ENCODE measurements around the gene TNS3.

Gene TNS3

DNA sequence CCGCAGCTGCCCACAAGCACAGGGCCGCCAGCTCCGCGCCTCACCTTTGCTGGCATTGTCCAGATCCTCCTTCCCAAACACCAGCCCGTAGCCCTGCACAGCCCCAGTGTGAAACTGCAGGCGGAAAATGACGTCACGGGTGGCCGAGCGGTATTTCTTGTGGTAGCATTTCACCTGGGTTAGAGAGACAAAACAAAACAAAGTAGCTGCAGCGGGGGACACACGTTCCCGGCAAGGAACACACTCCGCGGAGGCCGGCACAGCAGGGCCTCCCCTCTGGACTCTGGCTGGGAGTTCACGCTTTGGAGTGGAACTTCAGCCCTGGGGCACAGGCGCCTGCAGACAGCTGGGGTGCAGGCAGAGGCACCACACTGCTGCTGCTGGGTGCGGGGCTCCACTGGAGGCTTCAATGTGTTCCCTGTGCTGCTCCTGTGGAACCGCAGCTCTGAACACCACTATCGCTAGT is 181.1 kb downstream of the TNS3 start:
- no peak for DNase-seq

GRCh38 chr7:47400001-47400400 is 181.9 kb downstream of the TNS3 start:
- no peak for DNase-seq

- DNase-seq = no peak
Measured at GRCh38 chr7:47394751-47395252, 187.1 kb downstream of the TNS3 start.

DNA sequence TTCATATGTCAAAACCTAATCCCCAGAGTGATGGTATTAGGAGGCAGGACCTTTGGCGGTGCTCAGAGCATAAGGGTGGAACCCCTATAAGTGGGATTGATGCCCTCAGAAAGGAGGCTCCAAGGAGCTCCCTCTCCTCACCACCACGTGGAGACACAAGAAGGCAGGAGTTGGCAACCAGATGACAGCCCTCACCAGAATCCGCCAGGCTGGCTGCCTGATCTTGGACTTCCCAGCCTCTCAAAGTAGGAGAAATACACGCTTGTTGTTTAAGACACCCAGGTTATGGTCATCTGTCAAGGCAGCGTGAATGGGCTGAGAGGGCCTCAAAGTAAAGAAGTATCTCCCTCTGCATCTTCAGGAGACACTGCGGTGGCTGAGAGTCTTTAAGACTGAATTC is 187.7 kb downstream of the TNS3 start:
- no peak for DNase-seq

- DNase-seq = no peak
Measured at GRCh38 chr7:47393406-47393805, 188.5 kb downstream of the TNS3 start.

DNA sequence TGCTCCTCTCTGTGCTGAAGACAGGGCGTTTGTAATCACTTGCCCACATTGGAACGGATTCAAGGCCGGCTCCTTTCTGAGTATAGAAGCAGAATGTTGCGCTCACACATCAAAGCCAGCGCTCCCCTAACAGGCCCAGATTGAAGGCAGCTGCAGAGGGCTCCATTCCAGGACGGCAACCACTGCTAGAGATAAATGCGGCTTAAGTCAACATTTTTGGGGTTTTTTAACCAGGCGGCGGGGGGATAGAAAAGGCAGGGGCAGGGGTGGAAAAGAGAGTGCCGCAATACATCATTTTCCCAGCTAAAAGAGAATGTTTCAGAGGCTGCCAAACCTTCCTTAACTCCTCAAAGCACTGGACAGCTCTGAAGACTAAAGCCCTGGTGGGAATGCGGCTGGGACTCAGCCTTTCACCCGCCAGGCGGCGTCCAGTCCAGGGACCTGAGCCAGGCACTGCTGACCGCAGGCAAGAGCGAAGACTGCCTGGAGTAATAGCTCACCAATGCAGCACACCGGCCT is 189.6 kb downstream of the TNS3 start:
- no peak for DNase-seq

DNA sequence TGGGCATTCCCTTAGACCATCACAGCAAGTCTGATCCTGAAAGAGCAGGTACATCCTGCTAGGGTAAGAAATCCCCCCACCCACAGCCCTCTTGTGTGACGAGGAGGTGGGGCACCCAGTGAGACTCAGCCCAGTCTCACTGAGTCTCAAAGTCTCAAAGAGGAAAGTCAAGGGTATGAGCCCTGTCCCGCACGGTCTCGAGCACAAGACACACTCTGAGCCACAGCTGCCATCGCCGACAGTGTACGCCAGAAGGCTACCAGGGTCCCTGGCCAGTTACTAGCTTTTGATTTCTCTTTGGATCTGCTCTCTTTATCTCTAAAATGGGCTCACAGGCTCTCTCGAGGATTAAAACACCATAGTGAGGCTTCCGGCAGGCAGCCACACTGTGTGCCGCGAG is 190.2 kb downstream of the TNS3 start:
- no peak for DNase-seq

GRCh38 chr7:47390914-47391313 is 191.0 kb downstream of the TNS3 start:
- DNase-seq = no peak

DNA sequence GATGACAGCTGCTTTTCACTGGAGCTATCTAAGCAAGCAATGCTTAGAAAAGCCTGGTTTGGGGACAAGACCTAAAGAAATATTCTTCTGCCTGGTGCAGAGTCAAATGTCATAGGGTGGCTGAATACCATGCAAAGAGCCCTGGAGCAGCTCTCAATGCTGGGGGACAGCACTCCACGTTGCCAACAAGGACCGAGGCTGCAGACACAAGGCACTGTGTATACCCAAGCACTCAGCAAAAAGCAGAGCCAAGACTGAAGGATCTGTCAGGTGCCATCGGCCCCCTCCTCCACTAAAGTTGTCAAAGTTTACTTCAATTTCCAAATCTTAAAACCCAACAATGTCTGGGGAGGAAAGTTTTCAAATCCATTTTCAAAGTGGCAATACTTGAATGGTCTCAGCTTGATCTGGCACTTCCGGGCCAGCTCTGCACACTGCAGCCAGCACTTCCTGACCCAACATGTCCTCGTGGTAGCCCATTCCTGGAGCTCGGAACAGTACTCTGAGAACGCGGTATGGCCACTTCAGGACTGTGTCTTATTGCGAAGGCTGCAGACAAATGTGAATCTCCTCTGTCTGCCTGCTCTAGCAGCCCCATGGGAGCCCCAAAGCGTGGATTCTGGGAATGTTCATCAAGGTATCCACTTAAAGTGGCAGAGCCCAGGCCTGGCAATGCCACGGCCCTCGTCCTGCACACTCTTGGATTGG is 191.8 kb downstream of the TNS3 start:
- no peak for DNase-seq

DNA sequence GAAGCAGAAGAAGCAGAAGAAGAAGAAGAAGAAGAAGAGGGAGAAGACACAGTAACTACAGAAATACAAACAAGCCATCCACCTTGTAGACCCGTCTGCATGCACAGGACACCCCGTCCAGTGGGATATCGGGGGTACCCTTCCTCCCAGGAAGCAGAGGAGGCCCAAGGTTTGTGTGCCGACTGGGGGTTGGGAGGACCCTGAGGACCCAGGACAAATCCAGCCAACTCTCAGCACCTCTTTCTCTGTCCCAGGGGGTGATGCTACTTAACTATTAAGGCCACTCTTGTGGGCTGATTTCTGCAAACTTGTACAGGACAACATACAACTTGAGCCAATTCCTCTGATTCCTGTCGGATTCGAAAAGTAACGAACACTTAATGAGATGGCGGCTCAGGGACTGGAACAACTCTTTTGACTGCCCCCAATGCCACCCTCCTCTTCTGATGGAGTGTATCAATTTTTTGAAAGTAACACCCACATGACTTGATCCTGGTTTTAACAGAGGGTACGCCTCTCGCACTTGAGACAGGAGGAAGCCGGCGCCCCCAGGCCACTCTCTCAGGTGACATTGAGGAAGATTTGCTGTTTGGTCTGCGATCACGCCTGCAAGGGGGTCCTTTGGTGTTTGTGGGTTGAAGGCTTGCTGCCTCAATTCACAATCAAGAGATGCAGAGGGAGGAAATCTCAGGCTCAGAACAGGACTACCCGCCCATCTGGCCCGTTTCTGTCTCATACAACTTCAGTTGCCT is 192.6 kb downstream of the TNS3 start:
- DNase-seq = no peak

DNA sequence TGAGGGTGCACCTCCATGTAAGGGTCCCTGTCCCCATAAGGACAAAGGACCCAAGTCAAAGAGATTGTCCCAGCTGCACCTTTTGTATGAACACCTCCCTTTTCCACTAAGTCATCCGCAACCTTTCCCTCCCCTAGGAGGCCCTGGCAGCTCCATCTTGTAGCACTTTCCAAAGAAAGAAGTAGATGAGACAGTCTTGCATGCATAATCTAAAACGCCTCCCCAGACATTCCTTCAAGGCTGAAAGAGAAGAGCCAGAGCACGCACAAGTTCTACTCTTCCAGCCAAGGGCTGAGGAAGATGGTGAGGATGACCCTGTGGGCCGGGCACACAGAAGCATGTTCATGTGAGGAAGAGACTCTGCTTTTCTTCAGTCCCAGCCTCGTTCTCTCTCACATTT is 194.4 kb downstream of the TNS3 start:
- no peak for DNase-seq

DNA sequence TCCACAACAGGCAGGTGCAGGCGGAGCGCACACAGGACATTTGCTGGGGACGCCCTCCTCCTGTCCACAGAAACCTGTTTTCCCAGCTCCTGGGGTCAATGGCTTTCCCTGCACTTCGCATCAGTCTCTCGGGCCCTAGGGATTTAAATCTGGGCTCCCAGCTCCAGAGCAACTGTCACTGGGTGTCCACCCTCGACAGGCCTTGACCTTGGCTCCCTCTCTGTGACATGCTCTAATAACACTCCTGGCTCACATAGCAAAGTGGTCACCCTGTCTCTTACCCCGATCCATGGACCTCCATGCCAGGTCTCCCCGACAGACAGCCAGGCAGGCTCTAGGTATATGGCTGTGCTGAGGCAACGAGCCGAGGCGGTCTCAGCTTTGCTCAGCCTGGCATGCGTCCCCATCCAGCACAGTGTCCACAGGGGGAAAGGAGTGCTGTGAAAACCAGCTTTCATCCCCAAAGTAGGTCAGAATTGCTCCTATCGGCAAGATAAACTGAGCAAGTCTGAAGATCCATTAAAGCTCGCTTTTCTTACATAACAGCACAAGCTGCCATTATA is 195.6 kb downstream of the TNS3 start:
- DNase-seq = no peak

DNA sequence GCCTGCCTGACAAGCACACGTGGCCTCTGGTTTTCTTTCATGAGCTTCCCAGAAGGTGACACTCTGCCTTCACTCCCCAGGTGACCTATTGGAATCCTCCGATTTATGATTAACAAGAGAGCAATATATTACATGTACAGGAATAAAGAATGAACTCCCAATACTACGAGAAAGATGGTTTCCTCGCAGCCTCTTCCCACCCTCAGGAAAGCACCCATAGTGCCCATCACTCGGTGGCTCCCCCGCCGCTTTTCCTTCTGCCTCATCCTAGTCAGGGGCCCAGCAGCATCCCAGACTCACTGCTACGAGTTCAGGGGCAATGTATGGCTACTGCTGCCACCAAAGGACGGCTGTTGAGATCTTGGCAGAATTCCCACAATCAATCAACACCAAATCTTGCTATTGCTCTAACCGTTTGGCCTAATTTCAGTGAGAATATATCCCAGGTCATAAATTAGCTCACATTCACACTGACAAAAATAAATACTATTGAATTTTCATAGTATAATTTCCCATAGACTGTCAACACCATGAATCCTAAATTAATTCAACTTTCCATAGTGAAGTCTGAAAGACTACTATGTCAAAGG is 196.3 kb downstream of the TNS3 start:
- no peak for DNase-seq

DNA sequence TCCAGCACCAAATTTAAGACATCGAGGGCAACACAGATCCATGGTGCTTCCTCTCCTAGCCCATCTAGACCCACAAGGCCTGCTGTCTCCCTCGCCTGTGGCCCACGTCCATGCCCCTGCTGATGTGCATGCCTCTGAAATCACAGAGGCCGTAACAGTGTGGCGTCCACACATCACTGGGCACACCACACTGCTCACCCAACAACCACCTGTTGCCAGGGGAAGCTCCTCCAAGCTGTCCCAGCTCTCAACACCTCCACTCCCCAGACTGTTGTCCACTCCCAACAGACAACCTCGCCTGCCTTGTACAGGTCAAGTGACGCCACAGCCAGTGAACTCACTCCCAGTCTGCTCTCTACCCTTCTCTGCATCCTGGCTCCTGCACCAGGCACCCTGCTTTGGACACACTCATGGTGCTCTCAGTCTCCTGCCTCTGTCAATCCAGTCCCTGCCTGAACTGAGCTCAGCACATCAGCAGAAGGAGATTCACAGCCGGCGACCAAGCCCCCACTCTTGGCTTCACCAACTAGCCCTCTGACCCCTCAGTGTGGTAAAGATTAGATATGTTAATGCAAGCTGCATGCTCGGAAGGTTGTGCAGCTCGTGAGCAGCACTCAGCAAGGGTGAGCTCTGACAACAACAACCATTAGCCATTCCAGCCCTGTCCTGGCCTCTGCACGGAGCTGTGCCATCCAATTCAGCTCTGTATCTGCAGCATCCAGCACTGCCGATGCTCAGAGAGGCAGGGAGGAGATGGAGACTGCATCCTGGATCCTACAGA is 197.0 kb downstream of the TNS3 start:
- no peak for DNase-seq

DNA sequence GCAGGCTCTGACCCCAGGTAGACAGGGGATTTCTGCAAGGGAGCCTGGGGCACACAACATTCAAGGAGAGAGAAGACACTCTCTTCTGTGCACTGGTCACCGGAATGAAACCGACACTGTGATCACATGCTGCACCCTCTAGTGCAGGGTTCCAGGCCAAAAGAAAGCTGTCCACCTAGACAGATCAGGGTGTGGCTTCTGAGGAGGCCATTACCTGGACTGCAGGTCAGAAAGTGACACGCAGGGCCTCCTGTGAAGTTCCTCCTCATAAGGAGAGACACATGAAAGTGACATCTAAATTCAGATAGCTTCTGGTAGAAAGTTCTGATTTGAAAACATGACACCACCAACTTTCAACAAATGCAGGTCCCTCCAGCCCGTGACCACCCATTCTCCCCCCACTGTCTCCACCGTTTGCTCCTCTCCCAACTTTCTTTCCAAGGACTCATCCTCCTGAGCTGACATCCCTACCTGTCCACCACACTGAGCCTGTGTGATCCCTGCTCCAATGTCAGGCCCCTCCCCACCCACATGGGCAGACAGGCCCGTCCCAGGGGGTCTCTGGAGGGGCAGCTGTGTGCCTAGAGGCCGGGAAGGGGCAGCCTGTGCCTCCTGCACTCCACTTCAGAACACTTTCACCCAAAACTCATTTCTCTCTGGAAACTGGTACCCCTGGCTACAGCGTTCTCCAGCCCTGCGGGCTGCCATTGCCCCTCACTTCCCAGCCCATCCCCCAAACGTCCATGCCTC is 198.0 kb downstream of the TNS3 start:
- no peak for DNase-seq

DNA sequence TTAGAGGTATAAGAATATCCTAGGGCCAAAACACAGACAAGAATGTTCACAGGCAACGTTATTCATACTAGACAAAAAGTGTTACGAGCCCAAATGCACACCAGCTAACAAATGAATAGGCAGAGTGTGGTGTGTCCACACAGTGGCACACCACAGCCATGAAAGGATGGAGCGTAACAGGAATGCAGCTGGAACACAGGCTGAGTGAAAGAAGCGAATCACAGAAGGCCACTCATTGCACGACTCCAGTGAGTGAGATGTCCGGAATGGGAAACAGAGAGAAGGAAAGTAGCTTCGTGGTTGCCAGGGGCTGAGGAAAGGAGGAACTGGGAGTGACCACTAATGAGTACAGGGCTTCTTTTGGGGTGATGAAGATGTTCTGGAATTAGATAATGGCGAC is 198.8 kb downstream of the TNS3 start:
- DNase-seq = no peak

- DNase-seq = peak; percentile 8
Measured at GRCh38 chr7:47382200-47382599, 199.7 kb downstream of the TNS3 start.

GRCh38 chr7:47381134-47381495 is 200.8 kb downstream of the TNS3 start:
- DNase-seq = no peak

DNA sequence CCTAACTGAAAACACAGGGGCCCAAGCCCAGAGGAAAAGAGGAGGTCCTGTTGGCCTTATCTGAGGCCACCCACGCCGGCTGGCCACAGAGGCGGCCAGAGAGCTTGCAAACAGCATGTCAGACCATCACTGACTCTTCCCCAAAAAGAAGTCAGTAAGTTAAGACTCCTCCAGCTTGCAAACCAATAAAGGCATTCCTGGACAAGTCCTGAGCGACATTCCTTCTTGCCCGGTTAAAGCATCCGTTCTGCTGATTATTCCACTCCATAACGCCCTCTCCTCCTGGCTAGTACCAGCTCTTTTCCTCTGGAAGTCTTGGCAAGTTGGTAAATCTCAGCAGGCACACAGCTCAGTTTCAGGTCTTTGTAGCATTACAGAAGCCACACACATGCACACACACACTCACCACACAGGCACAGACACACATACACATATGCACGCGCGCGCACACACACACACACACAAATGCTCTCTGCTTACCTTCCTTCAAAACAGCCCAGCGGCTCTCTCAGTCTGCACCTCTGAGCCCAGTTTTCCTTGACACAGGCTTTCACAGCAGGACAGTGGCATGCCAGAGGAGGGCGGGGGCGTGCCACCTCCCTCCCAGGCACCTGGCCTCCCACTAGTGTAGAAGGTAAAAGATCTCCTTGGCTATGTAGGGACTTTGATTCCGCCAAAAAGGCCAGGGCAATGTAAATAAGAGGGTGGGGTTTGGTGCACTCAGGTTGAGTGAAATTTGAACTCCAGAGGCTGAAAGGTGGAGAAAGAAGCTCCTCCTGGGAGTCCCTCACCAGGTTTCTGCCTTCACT is 201.4 kb downstream of the TNS3 start:
- no peak for DNase-seq

GRCh38 chr7:47379629-47380324 is 202.1 kb downstream of the TNS3 start:
- DNase-seq = no peak
